Measurements from ENCODE around the gene ZCCHC13.
"Not testable (repeated sequence)": the region's sequence is repeated elsewhere in the genome, so short reads cannot be mapped to it uniquely, and the experiment has no call there.

Gene ZCCHC13

GRCh38 chrX:74325130-74326059 lies 21.4 kb downstream of the ZCCHC13 start:
- DNase-seq: no peak

- no peak for DNase-seq
Observed at GRCh38 chrX:74338852-74339251, 34.9 kb downstream of the ZCCHC13 start.

GRCh38 chrX:74340051-74340450 lies 36.1 kb downstream of the ZCCHC13 start:
- DNase-seq: no peak

- DNase-seq: not testable (repeated sequence)
Observed at GRCh38 chrX:74342211-74342610, 38.2 kb downstream of the ZCCHC13 start.

GRCh38 chrX:74343343-74344279 lies 39.6 kb downstream of the ZCCHC13 start:
- DNase-seq: peak; percentile 47

GRCh38 chrX:74344280-74344622 lies 40.3 kb downstream of the ZCCHC13 start:
- no peak for DNase-seq

- DNase-seq: no peak
Observed at GRCh38 chrX:74346088-74346487, 42.1 kb downstream of the ZCCHC13 start.

- DNase-seq: no peak
Observed at GRCh38 chrX:74349387-74349786, 45.4 kb downstream of the ZCCHC13 start.

GRCh38 chrX:74351760-74352159 lies 47.8 kb downstream of the ZCCHC13 start:
- no peak for DNase-seq

- DNase-seq: no peak
Observed at GRCh38 chrX:74353984-74354383, 50.0 kb downstream of the ZCCHC13 start.

All from NCI-H187 treated with DMSO at 0.1 percent for 48 hours (cell line).